Brain microvascular endothelial cell (primary cell): ENCODE measurements around the gene CCNB1.
"Not testable (repeated sequence)": the region's sequence is repeated elsewhere in the genome, so short reads cannot be mapped to it uniquely, and the experiment has no call there.

Experiments
- DNase-seq: peaks from one replicate; pipeline ENCODE4 v3.0.0-alpha.2; 2020
- H3K27ac ChIP-seq: fragments of 250-450 bp; sonication (Bioruptor Pico); 2 replicates; pipeline ENCODE4 v1.5.1; 2020; ENCODE audit warnings: mild to moderate bottlenecking, moderate library complexity
- H3K27me3 ChIP-seq: fragments of 250-450 bp; sonication (Bioruptor Pico); replicated peaks from 2 replicates; pipeline ENCODE4 v1.5.1; 2020; ENCODE audit warnings: mild to moderate bottlenecking
- H3K36me3 ChIP-seq: fragments of 250-450 bp; sonication (Bioruptor Pico); replicated peaks from 2 replicates; pipeline ENCODE4 v1.5.1; 2020; ENCODE audit warnings: mild to moderate bottlenecking
- H3K4me3 ChIP-seq: 2 replicates; pipeline ENCODE4 v1.5.1; 2011; ENCODE audit warnings: low read depth, mild to moderate bottlenecking, control low read depth, low read length, moderate library complexity
- CTCF ChIP-seq: IDR thresholded peaks from 2 replicates; pipeline ENCODE4 v1.5.1; 2011; ENCODE audit warnings: low read depth, mild to moderate bottlenecking, moderate library complexity, low read length, control low read depth, inconsistent platforms; ENCODE audit errors: missing control alignments
- in situ Hi-C: cut with HindIII; loops from 2 replicates; pipeline ENCODE4 v1.10.0; 2017; ENCODE audit warnings: low sequenced_read_pairs, low pct_ligation_motif_present

Gene CCNB1

GRCh38 chr5:69212022-69212421 lies 45.1 kb downstream of the CCNB1 start:
- in situ Hi-C loops: no loop called here

GRCh38 chr5:69213513-69214215 lies 46.7 kb downstream of the CCNB1 start:
- in situ Hi-C loops: no loop called here
- Histone ChIP-seq H3K27ac (no peak overlapping the region), H3K27me3 (no peaks in the 10 kb centered on the region), H3K4me3 (no peak overlapping the region), H3K36me3 (peaks cover 2% of the 10 kb centered on the region)
- TF ChIP-seq CTCF: no peak
- peak; percentile 58 for DNase-seq

More at GRCh38 chr5:69212022-69212421, 45.1 kb downstream of the CCNB1 start:
- no peak for DNase-seq
- TF ChIP-seq CTCF: no peak
- no peaks in the 10 kb centered on the region for H3K27me3 ChIP-seq
- H3K4me3 ChIP-seq: no peak overlapping the region
- no peaks in the 10 kb centered on the region for H3K36me3 ChIP-seq
- H3K27ac ChIP-seq: no peak overlapping the region

GRCh38 chr5:69217151-69217511 lies 50.2 kb downstream of the CCNB1 start:
- Histone ChIP-seq H3K4me3 (peak overlapping the region; percentile 99), H3K27ac (no peak overlapping the region), H3K36me3 (peaks cover 2% of the 10 kb centered on the region), H3K27me3 (no peaks in the 10 kb centered on the region)
- in situ Hi-C loops: no loop called here
- no peak for TF ChIP-seq CTCF
- DNase-seq: no peak

- in situ Hi-C loops: no loop called here
- Histone ChIP-seq H3K27ac (peak overlapping the region; percentile 82), H3K27me3 (no peaks in the 10 kb centered on the region), H3K36me3 (peaks cover 2% of the 10 kb centered on the region), H3K4me3 (peak overlapping the region; percentile 99)
- TF ChIP-seq CTCF: peak; percentile 36
- DNase-seq: peak; percentile 93
These were observed 50.9 kb downstream of the CCNB1 start for GRCh38 chr5:69217548-69218526.

GRCh38 chr5:69219939-69220338 lies 53.0 kb downstream of the CCNB1 start:
- in situ Hi-C loops: no loop called here
- TF ChIP-seq CTCF: no peak

GRCh38 chr5:69220371-69220770 lies 53.4 kb downstream of the CCNB1 start:
- DNase-seq, H3K36me3 ChIP-seq, H3K27me3 ChIP-seq, H3K4me3 ChIP-seq, H3K27ac ChIP-seq, in situ Hi-C loops: not testable (repeated sequence)

More at GRCh38 chr5:69219939-69220338, 53.0 kb downstream of the CCNB1 start:
- Histone ChIP-seq H3K4me3 (no peak overlapping the region), H3K27me3 (no peaks in the 10 kb centered on the region), H3K27ac (no peak overlapping the region), H3K36me3 (peaks cover 2% of the 10 kb centered on the region)
- no peak for DNase-seq

- H3K27me3 ChIP-seq, H3K4me3 ChIP-seq, H3K27ac ChIP-seq, DNase-seq, in situ Hi-C loops, H3K36me3 ChIP-seq: not testable (repeated sequence)
These were observed 53.9 kb downstream of the CCNB1 start for GRCh38 chr5:69220833-69221232.
